ENCODE measurements around the gene TLX2. TPM values are rescaled to one million over a fixed set of nuclear protein-coding genes. Genes with fewer than 3 reads are reported as not detected.

The TLX2 gene
- polyA plus RNA-seq, 2 of the 4 experiments (the other 2 are of a cell fraction) = 0.05 to 0.37 TPM

DNA sequence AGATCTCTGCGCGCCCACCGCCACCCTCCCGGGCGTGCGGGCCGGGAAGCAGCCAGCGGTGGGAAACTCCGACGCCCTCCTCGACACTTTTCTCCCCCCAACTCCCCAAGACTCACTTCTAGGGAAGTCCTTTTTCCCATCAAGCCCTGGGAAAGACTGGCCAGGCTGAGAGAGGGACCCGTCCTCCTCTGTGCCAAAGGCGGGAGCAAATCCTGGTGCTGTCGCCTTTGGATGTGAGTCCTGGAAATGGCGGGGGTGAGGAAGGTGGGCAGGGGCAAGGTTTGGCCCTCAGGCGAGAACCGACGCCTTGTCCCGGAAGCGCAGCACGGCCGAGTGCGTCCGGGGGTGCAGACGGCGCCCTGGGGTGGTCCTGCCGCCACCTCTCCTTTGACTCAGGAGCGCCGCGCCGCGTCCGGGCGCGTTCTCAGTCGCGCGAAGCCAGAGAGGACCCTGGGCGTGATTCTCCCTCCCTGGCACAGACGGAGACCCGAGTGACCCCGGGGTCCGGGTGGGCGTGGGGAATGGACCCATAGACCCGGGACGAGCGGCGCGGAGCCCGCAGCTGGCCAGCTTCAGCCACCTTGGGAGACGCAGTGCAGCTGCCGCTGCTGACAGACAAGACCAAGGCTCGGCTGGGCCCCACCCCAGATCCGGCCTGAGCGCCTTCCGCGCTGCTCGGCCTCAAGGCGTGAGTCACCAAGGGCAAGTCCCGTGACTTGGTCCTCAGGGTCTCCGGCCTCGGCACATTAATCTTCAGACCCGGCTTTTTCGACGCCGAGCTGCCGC, 11.3 kb upstream of the TLX2 start (continued):
- TF ChIP-seq, protein P1, sequence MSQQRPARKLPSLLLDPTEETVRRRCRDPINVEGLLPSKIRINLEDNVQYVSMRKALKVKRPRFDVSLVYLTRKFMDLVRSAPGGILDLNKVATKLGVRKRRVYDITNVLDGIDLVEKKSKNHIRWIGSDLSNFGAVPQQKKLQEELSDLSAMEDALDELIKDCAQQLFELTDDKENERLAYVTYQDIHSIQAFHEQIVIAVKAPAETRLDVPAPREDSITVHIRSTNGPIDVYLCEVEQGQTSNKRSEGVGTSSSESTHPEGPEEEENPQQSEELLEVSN (IDR thresholded peaks at IDR 0.05; ENCODE audit: borderline replicate concordance, low read depth) = peak; percentile 88; the same call in 1 of the 2 replicates
- TF ChIP-seq HEYL (CRISPR knock-in tag; IDR thresholded peaks at IDR 0.05) (no peak), CEBPB (IDR thresholded peaks at IDR 0.05) (no peak), EHMT2 (IDR thresholded peaks at IDR 0.05; ENCODE audit: low read depth) (no peak), ZNF302 (CRISPR knock-in tag; IDR thresholded peaks at IDR 0.05) (no peak), ZC3H11A (IDR thresholded peaks at IDR 0.05) (no peak), PHF8 (IDR thresholded peaks at IDR 0.05; ENCODE audit: borderline replicate concordance, low read depth) (no peak), EHF (CRISPR knock-in tag; IDR thresholded peaks at IDR 0.05) (no peak), ZSCAN20 (CRISPR knock-in tag; IDR thresholded peaks at IDR 0.05) (no peak), FOSL2 (IDR thresholded peaks at IDR 0.05) (peak; percentile 38; the same call in 1 of the 2 replicates), FOSL2 (CRISPR knock-in tag; IDR thresholded peaks at IDR 0.05) (peak; percentile 86), RARB (CRISPR knock-in tag; IDR thresholded peaks at IDR 0.05) (no peak), HOXB13 (CRISPR knock-in tag; IDR thresholded peaks at IDR 0.05; ENCODE audit: low read depth) (no peak), CHD4 (IDR thresholded peaks at IDR 0.05; ENCODE audit: borderline replicate concordance) (no peak), RFX5 (IDR thresholded peaks at IDR 0.05) (no peak), SREBF2 (IDR thresholded peaks at IDR 0.05) (no peak), MYC (IDR thresholded peaks at IDR 0.05; ENCODE audit: borderline replicate concordance, low read length) (no peak), RAD21 (conservative IDR thresholded peaks at IDR 0.05 in 1 of 2, IDR thresholded peaks at IDR 0.05 in 1 of 2) (peak in 1 of 2 experiments; percentile 38; a peak in 3 of 5 replicates), POLR2AphosphoS2 (conservative IDR thresholded peaks at IDR 0.05; ENCODE audit: low read length) (no peak), TFCP2L1 (CRISPR knock-in tag; IDR thresholded peaks at IDR 0.05) (no peak), MAFK (IDR thresholded peaks at IDR 0.05; ENCODE audit: partially characterized antibody) (no peak), TP53 (CRISPR knock-in tag; IDR thresholded peaks at IDR 0.05) (no peak), CBX8 (IDR thresholded peaks at IDR 0.05) (no peak), CBX2 (IDR thresholded peaks at IDR 0.05; ENCODE audit: borderline replicate concordance, low read depth) (no peak), NFE2L2 (conservative IDR thresholded peaks at IDR 0.05; ENCODE audit: low read length) (no peak)
- TF ChIP-seq, protein P2, sequence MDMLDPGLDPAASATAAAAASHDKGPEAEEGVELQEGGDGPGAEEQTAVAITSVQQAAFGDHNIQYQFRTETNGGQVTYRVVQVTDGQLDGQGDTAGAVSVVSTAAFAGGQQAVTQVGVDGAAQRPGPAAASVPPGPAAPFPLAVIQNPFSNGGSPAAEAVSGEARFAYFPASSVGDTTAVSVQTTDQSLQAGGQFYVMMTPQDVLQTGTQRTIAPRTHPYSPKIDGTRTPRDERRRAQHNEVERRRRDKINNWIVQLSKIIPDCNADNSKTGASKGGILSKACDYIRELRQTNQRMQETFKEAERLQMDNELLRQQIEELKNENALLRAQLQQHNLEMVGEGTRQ (IDR thresholded peaks at IDR 0.05) = no peak
- TF ChIP-seq, protein P3, sequence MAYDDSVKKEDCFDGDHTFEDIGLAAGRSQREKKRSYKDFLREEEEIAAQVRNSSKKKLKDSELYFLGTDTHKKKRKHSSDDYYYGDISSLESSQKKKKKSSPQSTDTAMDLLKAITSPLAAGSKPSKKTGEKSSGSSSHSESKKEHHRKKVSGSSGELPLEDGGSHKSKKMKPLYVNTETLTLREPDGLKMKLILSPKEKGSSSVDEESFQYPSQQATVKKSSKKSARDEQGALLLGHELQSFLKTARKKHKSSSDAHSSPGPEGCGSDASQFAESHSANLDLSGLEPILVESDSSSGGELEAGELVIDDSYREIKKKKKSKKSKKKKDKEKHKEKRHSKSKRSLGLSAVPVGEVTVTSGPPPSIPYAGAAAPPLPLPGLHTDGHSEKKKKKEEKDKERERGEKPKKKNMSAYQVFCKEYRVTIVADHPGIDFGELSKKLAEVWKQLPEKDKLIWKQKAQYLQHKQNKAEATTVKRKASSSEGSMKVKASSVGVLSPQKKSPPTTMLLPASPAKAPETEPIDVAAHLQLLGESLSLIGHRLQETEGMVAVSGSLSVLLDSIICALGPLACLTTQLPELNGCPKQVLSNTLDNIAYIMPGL (CRISPR knock-in tag; IDR thresholded peaks at IDR 0.05; ENCODE audit: borderline replicate concordance) = no peak
- TF ChIP-seq, protein P4, sequence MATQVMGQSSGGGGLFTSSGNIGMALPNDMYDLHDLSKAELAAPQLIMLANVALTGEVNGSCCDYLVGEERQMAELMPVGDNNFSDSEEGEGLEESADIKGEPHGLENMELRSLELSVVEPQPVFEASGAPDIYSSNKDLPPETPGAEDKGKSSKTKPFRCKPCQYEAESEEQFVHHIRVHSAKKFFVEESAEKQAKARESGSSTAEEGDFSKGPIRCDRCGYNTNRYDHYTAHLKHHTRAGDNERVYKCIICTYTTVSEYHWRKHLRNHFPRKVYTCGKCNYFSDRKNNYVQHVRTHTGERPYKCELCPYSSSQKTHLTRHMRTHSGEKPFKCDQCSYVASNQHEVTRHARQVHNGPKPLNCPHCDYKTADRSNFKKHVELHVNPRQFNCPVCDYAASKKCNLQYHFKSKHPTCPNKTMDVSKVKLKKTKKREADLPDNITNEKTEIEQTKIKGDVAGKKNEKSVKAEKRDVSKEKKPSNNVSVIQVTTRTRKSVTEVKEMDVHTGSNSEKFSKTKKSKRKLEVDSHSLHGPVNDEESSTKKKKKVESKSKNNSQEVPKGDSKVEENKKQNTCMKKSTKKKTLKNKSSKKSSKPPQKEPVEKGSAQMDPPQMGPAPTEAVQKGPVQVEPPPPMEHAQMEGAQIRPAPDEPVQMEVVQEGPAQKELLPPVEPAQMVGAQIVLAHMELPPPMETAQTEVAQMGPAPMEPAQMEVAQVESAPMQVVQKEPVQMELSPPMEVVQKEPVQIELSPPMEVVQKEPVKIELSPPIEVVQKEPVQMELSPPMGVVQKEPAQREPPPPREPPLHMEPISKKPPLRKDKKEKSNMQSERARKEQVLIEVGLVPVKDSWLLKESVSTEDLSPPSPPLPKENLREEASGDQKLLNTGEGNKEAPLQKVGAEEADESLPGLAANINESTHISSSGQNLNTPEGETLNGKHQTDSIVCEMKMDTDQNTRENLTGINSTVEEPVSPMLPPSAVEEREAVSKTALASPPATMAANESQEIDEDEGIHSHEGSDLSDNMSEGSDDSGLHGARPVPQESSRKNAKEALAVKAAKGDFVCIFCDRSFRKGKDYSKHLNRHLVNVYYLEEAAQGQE (IDR thresholded peaks at IDR 0.05) = no peak
- TF ChIP-seq, protein P5, sequence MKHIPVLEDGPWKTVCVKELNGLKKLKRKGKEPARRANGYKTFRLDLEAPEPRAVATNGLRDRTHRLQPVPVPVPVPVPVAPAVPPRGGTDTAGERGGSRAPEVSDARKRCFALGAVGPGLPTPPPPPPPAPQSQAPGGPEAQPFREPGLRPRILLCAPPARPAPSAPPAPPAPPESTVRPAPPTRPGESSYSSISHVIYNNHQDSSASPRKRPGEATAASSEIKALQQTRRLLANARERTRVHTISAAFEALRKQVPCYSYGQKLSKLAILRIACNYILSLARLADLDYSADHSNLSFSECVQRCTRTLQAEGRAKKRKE (CRISPR knock-in tag; IDR thresholded peaks at IDR 0.05; ENCODE audit: low read depth) = no peak
- TF ChIP-seq, protein P6, sequence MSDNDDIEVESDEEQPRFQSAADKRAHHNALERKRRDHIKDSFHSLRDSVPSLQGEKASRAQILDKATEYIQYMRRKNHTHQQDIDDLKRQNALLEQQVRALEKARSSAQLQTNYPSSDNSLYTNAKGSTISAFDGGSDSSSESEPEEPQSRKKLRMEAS (IDR thresholded peaks at IDR 0.05) = peak; percentile 79
- TF ChIP-seq, protein P7, sequence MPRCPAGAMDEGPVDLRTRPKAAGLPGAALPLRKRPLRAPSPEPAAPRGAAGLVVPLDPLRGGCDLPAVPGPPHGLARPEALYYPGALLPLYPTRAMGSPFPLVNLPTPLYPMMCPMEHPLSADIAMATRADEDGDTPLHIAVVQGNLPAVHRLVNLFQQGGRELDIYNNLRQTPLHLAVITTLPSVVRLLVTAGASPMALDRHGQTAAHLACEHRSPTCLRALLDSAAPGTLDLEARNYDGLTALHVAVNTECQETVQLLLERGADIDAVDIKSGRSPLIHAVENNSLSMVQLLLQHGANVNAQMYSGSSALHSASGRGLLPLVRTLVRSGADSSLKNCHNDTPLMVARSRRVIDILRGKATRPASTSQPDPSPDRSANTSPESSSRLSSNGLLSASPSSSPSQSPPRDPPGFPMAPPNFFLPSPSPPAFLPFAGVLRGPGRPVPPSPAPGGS (IDR thresholded peaks at IDR 0.05) = no peak; the same call in 2 of the 3 replicates
- TF ChIP-seq, protein P8, sequence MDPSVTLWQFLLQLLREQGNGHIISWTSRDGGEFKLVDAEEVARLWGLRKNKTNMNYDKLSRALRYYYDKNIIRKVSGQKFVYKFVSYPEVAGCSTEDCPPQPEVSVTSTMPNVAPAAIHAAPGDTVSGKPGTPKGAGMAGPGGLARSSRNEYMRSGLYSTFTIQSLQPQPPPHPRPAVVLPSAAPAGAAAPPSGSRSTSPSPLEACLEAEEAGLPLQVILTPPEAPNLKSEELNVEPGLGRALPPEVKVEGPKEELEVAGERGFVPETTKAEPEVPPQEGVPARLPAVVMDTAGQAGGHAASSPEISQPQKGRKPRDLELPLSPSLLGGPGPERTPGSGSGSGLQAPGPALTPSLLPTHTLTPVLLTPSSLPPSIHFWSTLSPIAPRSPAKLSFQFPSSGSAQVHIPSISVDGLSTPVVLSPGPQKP (IDR thresholded peaks at IDR 0.05; ENCODE audit: low read depth, low read length) = no peak

All from A549 (cell line).